8988T (cell line): Measurements from ENCODE around the gene FBXO38.
"Not testable (repeated sequence)": the region's sequence is repeated elsewhere in the genome, so short reads cannot be mapped to it uniquely, and the experiment has no call there.

Experiments used
- DNase-seq: peaks from one replicate; pipeline ENCODE4 v3.0.0; 2011

FBXO38 gene

GRCh38 chr5:148428848-148429247 lies 45.1 kb downstream of the FBXO38 start:
- DNase-seq: no peak

GRCh38 chr5:148433826-148434225 lies 50.1 kb downstream of the FBXO38 start:
- DNase-seq: no peak

GRCh38 chr5:148436029-148436428 lies 52.3 kb downstream of the FBXO38 start:
- no peak for DNase-seq

GRCh38 chr5:148437249-148437648 lies 53.5 kb downstream of the FBXO38 start:
- no peak for DNase-seq

- no peak for DNase-seq
Measured at GRCh38 chr5:148438933-148439332, 55.2 kb downstream of the FBXO38 start.

- no peak for DNase-seq
Measured at GRCh38 chr5:148443241-148443640, 59.5 kb downstream of the FBXO38 start.

- no peak for DNase-seq
Measured at GRCh38 chr5:148443998-148444397, 60.2 kb downstream of the FBXO38 start.

- DNase-seq: no peak
Measured at GRCh38 chr5:148445578-148445977, 61.8 kb downstream of the FBXO38 start.

- DNase-seq: no peak
Measured at GRCh38 chr5:148446611-148447010, 62.9 kb downstream of the FBXO38 start.

GRCh38 chr5:148452499-148453193 lies 68.9 kb downstream of the FBXO38 start:
- no peak for DNase-seq

GRCh38 chr5:148454576-148454975 lies 70.8 kb downstream of the FBXO38 start:
- DNase-seq: no peak

GRCh38 chr5:148455185-148455584 lies 71.4 kb downstream of the FBXO38 start:
- no peak for DNase-seq

- DNase-seq: no peak
Measured at GRCh38 chr5:148457183-148457620, 73.4 kb downstream of the FBXO38 start.

- no peak for DNase-seq
Measured at GRCh38 chr5:148458036-148458888, 74.5 kb downstream of the FBXO38 start.

GRCh38 chr5:148459669-148460068 lies 75.9 kb downstream of the FBXO38 start:
- DNase-seq: no peak

GRCh38 chr5:148465381-148466235 lies 81.8 kb downstream of the FBXO38 start:
- DNase-seq: no peak

- no peak for DNase-seq
Measured at GRCh38 chr5:148466236-148466580, 82.5 kb downstream of the FBXO38 start.

GRCh38 chr5:148467958-148468357 lies 84.2 kb downstream of the FBXO38 start:
- DNase-seq: no peak

- not testable (repeated sequence) for DNase-seq
Measured at GRCh38 chr5:148468746-148469145, 85.0 kb downstream of the FBXO38 start.

GRCh38 chr5:148469501-148469935 lies 85.8 kb downstream of the FBXO38 start:
- no peak for DNase-seq

- no peak for DNase-seq
Measured at GRCh38 chr5:148471379-148471778, 87.6 kb downstream of the FBXO38 start.

- no peak for DNase-seq
Measured at GRCh38 chr5:148474025-148474511, 90.3 kb downstream of the FBXO38 start.

- no peak for DNase-seq
Measured at GRCh38 chr5:148476302-148476701, 92.5 kb downstream of the FBXO38 start.
